ENCODE data around the gene ARHGEF1. TPM values are rescaled to one million over a fixed set of nuclear protein-coding genes. Genes with fewer than 3 reads are reported as not detected.

The ARHGEF1 gene
- total RNA-seq, 1 experiment from 2014 or later, result 50.8 TPM

DNA sequence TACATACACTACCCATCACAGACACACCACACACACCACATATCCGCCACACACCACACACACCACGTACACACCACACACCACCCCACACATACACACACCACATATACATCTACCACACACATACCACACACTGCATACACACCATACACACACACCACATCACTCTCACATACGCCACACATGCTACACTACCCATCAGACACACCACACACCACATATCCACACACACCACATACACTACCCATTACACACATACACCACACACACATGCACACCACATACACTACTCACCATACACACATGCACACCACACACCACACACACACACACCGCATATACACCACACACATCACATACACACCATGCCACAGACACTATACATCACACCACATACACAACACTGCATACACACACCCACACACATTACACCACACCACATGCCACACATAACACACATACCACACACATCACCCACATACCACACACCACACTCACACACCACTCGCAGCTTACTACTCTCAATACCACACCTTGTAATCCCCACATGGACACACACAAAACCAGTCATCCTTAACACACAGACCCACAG, 35.8 kb downstream of the ARHGEF1 start:
- no peak overlapping the region for H3K9ac ChIP-seq (ENCODE audit: low read length)
- TF ChIP-seq EZH2phosphoT487 (IDR thresholded peaks at IDR 0.05; ENCODE audit: borderline replicate concordance, low read length) (no peak), EZH2 (IDR thresholded peaks at IDR 0.05; ENCODE audit: low read length, unreplicated experiment) (no peak)
- TF ChIP-seq, protein P1, sequence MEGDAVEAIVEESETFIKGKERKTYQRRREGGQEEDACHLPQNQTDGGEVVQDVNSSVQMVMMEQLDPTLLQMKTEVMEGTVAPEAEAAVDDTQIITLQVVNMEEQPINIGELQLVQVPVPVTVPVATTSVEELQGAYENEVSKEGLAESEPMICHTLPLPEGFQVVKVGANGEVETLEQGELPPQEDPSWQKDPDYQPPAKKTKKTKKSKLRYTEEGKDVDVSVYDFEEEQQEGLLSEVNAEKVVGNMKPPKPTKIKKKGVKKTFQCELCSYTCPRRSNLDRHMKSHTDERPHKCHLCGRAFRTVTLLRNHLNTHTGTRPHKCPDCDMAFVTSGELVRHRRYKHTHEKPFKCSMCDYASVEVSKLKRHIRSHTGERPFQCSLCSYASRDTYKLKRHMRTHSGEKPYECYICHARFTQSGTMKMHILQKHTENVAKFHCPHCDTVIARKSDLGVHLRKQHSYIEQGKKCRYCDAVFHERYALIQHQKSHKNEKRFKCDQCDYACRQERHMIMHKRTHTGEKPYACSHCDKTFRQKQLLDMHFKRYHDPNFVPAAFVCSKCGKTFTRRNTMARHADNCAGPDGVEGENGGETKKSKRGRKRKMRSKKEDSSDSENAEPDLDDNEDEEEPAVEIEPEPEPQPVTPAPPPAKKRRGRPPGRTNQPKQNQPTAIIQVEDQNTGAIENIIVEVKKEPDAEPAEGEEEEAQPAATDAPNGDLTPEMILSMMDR (conservative IDR thresholded peaks at IDR 0.05; ENCODE audit: low read depth, low read length), result no peak
- no peaks in the 10 kb centered on the region for H4K20me1 ChIP-seq (ENCODE audit: low read length)
- H3K4me1 ChIP-seq (ENCODE audit: insufficient read depth, low read length), result no peaks in the 10 kb centered on the region
- no peaks in the 10 kb centered on the region for H3K36me3 ChIP-seq (ENCODE audit: low read depth, low read length)
- H3K4me2 ChIP-seq (ENCODE audit: low read length), result no peak overlapping the region
- no peak for DNase-seq
- no peak overlapping the region for H2AFZ ChIP-seq (ENCODE audit: low read length)
- intact Hi-C loops (cut with micrococcal nuclease), result no loop called here
- ChIA-PET POLR2A (ENCODE audit: unreplicated experiment) (no interaction called here), CTCF (no interaction called here)
- no peak overlapping the region for H3K4me3 ChIP-seq (ENCODE audit: low read length)
- peaks cover 18% of the 10 kb centered on the region for H3K27me3 ChIP-seq (ENCODE audit: low read length)
- no peak for ATAC-seq
- no peaks in the 10 kb centered on the region for H3K9me3 ChIP-seq (ENCODE audit: low read length)
- H3K27ac ChIP-seq (ENCODE audit: low read length), result no peak overlapping the region
- H3K9me2 ChIP-seq (replicated peaks; ENCODE audit: low read length), result no peaks in the 10 kb centered on the region
- H3K79me2 ChIP-seq (ENCODE audit: low read length), result no peaks in the 10 kb centered on the region
- H3F3A ChIP-seq (ENCODE audit: low read length, unreplicated experiment), result no peaks in the 10 kb centered on the region
- BruUV-seq (replicated peaks), result no TSS peak

DNA sequence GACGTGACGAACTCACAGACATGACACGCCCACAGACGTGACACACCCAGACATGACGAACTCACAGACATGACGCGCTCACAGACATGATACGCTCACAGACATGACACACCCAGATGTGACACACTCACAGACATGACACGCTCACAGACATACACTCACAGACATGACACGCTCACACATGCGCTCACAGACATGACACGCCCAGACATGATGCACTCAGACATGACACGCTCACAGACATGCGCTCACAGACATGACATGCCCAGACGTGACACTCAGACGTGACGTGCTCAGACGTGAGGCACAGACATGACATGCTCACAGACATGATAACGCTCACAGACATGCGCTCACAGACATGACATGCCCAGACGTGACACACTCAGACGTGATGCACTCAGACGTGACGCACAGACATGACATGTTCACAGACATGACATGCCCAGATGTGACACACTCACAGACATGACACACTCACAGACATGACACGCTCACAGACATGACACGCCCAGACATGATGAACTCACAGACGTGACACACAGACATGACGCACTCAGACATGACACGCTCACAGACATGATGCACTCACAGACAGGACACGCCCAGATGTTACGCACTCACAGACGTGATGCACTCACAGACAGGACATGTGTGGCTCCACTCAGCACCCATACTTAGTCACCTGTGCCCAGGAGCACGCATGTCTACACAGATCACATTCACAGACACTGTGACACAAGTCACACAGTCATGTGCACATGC, 37.1 kb downstream of the ARHGEF1 start:
- no peaks in the 10 kb centered on the region for H4K20me1 ChIP-seq (ENCODE audit: low read length)
- H3K79me2 ChIP-seq (ENCODE audit: low read length), result no peaks in the 10 kb centered on the region
- no TSS peak for BruUV-seq (replicated peaks)
- no peaks in the 10 kb centered on the region for H3K4me1 ChIP-seq (ENCODE audit: insufficient read depth, low read length)
- no peak overlapping the region for H3K27ac ChIP-seq (ENCODE audit: low read length)
- no peaks in the 10 kb centered on the region for H3K9me3 ChIP-seq (ENCODE audit: low read length)
- H3K27me3 ChIP-seq (ENCODE audit: low read length), result peaks cover 11% of the 10 kb centered on the region
- no peak overlapping the region for H3K9ac ChIP-seq (ENCODE audit: low read length)
- ATAC-seq (no peak), DNase-seq (no peak)
- H3K9me2 ChIP-seq (replicated peaks; ENCODE audit: low read length), result no peaks in the 10 kb centered on the region
- intact Hi-C loops (cut with micrococcal nuclease), result no loop called here
- CTCF ChIA-PET, result no interaction called here
- no peaks in the 10 kb centered on the region for H3K36me3 ChIP-seq (ENCODE audit: low read depth, low read length)
- TF ChIP-seq EZH2 (IDR thresholded peaks at IDR 0.05; ENCODE audit: low read length, unreplicated experiment) (no peak), EZH2phosphoT487 (IDR thresholded peaks at IDR 0.05; ENCODE audit: borderline replicate concordance, low read length) (no peak)
- no peak overlapping the region for H2AFZ ChIP-seq (ENCODE audit: low read length)
- POLR2A ChIA-PET (ENCODE audit: unreplicated experiment), result no interaction called here
- no peak overlapping the region for H3K4me3 ChIP-seq (ENCODE audit: low read length)
- no peaks in the 10 kb centered on the region for H3F3A ChIP-seq (ENCODE audit: low read length, unreplicated experiment)
- no peak overlapping the region for H3K4me2 ChIP-seq (ENCODE audit: low read length)

DNA sequence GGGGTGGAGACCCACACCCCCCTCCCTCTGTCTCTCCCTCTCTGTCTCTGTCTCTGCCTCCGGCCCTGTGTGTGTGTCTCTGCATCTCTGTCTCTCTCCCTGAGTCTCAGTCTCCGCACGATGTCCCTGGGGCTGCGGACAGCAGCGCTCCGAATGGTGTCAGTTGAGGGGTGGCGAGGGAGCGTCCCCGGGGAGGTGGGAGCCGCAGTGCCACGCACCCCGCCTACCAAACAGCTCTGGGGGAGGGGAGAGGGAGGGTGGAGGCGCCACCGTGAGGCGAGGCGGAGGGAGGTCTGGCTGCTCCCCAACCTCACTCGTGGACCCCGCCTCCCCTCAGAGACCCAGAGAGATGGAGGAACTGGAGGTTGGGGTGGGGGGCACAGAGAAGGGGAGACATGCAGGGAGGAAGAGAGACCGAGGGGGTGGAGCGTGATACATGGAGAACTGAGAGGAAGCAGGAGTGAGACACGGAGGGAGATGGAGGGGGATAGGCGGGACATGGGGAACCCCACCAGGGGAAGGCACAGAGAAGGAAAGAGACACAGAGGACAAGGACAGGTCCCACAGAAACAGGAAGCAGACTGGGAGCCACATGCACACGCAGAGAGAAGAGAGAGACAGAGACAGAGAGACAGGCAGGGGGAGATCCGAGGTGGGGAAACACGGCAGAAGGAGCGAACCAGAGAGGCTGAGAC, 38.0 kb downstream of the ARHGEF1 start:
- Histone ChIP-seq H4K20me1 (ENCODE audit: low read length) (no peaks in the 10 kb centered on the region), H3K27ac (ENCODE audit: low read length) (no peak overlapping the region), H3K36me3 (ENCODE audit: low read depth, low read length) (no peaks in the 10 kb centered on the region), H3K4me1 (ENCODE audit: insufficient read depth, low read length) (no peaks in the 10 kb centered on the region), H3K79me2 (ENCODE audit: low read length) (no peaks in the 10 kb centered on the region), H3K27me3 (ENCODE audit: low read length) (peaks cover 6% of the 10 kb centered on the region; the same call in 1 of the 2 replicates), H3K9ac (ENCODE audit: low read length) (no peak overlapping the region), H3K9me2 (replicated peaks; ENCODE audit: low read length) (no peaks in the 10 kb centered on the region), H2AFZ (ENCODE audit: low read length) (no peak overlapping the region), H3F3A (ENCODE audit: low read length, unreplicated experiment) (no peaks in the 10 kb centered on the region), H3K9me3 (ENCODE audit: low read length) (no peaks in the 10 kb centered on the region), H3K4me2 (ENCODE audit: low read length) (no peak overlapping the region), H3K4me3 (ENCODE audit: low read length) (no peak overlapping the region)
- DNase-seq, result no peak
- POLR2A ChIA-PET (ENCODE audit: unreplicated experiment), result no interaction called here
- TF ChIP-seq EZH2 (IDR thresholded peaks at IDR 0.05; ENCODE audit: low read length, unreplicated experiment) (no peak), EZH2phosphoT487 (IDR thresholded peaks at IDR 0.05; ENCODE audit: borderline replicate concordance, low read length) (no peak)
- TF ChIP-seq, protein P1 (conservative IDR thresholded peaks at IDR 0.05; ENCODE audit: low read depth, low read length), result no peak
- no TSS peak for BruUV-seq (replicated peaks)
- ATAC-seq, result no peak
- CTCF ChIA-PET, result no interaction called here
- intact Hi-C loops (cut with micrococcal nuclease), result no loop called here
